ENCODE results near the gene CCDC180.
"Not testable (repeated sequence)": the region's sequence is repeated elsewhere in the genome, so short reads cannot be mapped to it uniquely, and the experiment has no call there.

CCDC180 gene

DNA sequence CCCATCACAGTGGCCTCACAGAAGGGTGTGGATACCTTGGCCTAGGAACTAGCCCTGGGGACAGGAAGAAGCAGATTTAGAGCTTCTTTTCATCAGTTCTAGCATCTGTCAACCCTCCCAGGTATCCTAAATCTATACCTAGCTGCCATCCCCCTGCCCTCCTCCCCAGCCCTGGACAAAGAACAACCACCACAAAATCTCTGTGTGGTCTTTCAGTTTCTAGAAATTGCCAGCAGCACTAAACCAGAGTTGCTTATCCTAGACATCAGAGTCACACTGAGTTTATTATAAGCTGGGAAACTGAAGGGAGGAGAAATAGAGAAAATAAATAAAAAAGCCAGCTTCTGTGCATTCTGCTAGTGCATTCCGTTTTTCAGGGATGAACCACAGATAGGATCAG lies 14.6 kb downstream of the CCDC180 start:
- H3K9me3 ChIP-seq (ENCODE audit: insufficient read depth, low read depth, low read length) = no peaks in the 10 kb centered on the region
- H3K27ac ChIP-seq (ENCODE audit: low read length) = no peak overlapping the region
- H3K4me3 ChIP-seq (ENCODE audit: low read length) = no peak overlapping the region
- no peak overlapping the region for H3K9ac ChIP-seq (ENCODE audit: low read depth, low read length)
- no peaks in the 10 kb centered on the region for H3K4me1 ChIP-seq (ENCODE audit: insufficient read depth, low read length)
- no peaks in the 10 kb centered on the region for H3K27me3 ChIP-seq (ENCODE audit: insufficient read depth, low read length)
- H3K36me3 ChIP-seq (ENCODE audit: insufficient read depth, low read depth, low read length) = no peaks in the 10 kb centered on the region; the same call in 1 of the 2 replicates

- no peaks in the 10 kb centered on the region for H3K27me3 ChIP-seq (ENCODE audit: insufficient read depth, low read length)
- H3K27ac ChIP-seq (ENCODE audit: low read length) = no peak overlapping the region
- no peaks in the 10 kb centered on the region for H3K9me3 ChIP-seq (ENCODE audit: insufficient read depth, low read depth, low read length)
- no peaks in the 10 kb centered on the region; the same call in 1 of the 2 replicates for H3K36me3 ChIP-seq (ENCODE audit: insufficient read depth, low read depth, low read length)
- no peak overlapping the region for H3K4me3 ChIP-seq (ENCODE audit: low read length)
- H3K9ac ChIP-seq (ENCODE audit: low read depth, low read length) = no peak overlapping the region
- H3K4me1 ChIP-seq (ENCODE audit: insufficient read depth, low read length) = no peaks in the 10 kb centered on the region
These were observed 17.5 kb downstream of the CCDC180 start for GRCh38 chr9:97324954-97325353.

- H3K4me3 ChIP-seq (ENCODE audit: low read length) = no peak overlapping the region
- H3K27ac ChIP-seq (ENCODE audit: low read length) = no peak overlapping the region
- no peaks in the 10 kb centered on the region; the same call in 1 of the 2 replicates for H3K9me3 ChIP-seq (ENCODE audit: insufficient read depth, low read depth, low read length)
- no peaks in the 10 kb centered on the region for H3K4me1 ChIP-seq (ENCODE audit: insufficient read depth, low read length)
- no peaks in the 10 kb centered on the region for H3K27me3 ChIP-seq (ENCODE audit: insufficient read depth, low read length)
- H3K36me3 ChIP-seq (ENCODE audit: insufficient read depth, low read depth, low read length) = no peaks in the 10 kb centered on the region; the same call in 1 of the 2 replicates
- H3K9ac ChIP-seq (ENCODE audit: low read depth, low read length) = no peak overlapping the region
These were observed 20.1 kb downstream of the CCDC180 start for GRCh38 chr9:97327562-97327961.

DNA sequence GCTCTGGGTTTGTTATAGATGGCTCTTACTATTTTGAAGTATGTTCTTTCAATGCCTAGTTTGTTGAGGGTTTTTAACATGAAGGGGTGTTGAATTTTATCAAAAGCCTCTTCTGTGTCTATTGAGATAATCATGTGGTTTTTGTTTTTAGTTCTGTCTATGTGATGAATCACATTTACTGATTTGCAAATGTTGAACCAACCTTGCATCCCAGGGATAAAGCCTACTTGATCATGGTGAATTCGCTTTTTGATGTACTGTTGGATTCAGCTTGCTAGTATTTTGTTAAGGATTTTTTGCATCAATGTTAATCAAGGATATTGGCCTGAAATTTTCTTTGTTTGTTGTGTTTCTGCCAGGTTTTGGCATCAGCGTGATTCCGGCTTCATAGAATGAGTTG lies 25.5 kb downstream of the CCDC180 start:
- Histone ChIP-seq H3K9ac (ENCODE audit: low read depth, low read length) (no peak overlapping the region), H3K9me3 (ENCODE audit: insufficient read depth, low read depth, low read length) (no peaks in the 10 kb centered on the region; the same call in 1 of the 2 replicates), H3K4me1 (ENCODE audit: insufficient read depth, low read length) (no peaks in the 10 kb centered on the region), H3K27ac (ENCODE audit: low read length) (no peak overlapping the region), H3K36me3 (ENCODE audit: insufficient read depth, low read depth, low read length) (no peaks in the 10 kb centered on the region), H3K27me3 (ENCODE audit: insufficient read depth, low read length) (no peaks in the 10 kb centered on the region), H3K4me3 (ENCODE audit: low read length) (no peak overlapping the region)

DNA sequence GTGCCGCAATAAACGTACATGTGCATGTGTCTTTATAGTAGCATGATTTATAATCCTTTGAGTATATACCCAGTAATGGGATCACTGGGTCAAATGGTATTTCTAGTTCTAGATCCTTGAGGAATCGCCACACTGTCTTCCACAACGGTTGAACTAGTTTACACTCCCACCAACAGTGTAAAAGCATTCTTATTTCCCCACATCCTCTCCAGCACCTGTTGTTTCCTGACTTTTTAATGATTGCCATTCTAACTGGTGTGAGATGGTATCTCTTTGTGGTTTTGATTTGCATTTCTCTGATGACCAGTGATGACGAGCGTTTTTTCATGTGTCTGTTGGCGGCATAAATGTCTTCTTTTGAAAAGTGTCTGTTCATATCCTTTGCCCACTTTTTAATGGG lies 28.2 kb downstream of the CCDC180 start:
- not testable (repeated sequence) for H3K27ac ChIP-seq (ENCODE audit: low read length); H3K9ac ChIP-seq (ENCODE audit: low read depth, low read length)

GRCh38 chr9:97348871-97349270 lies 41.4 kb downstream of the CCDC180 start:
- Histone ChIP-seq H3K27me3 (ENCODE audit: insufficient read depth, low read length) (no peaks in the 10 kb centered on the region), H3K9ac (ENCODE audit: low read depth, low read length) (no peak overlapping the region), H3K9me3 (ENCODE audit: insufficient read depth, low read depth, low read length) (no peaks in the 10 kb centered on the region), H3K4me1 (ENCODE audit: insufficient read depth, low read length) (no peaks in the 10 kb centered on the region), H3K27ac (ENCODE audit: low read length) (no peak overlapping the region), H3K36me3 (ENCODE audit: insufficient read depth, low read depth, low read length) (no peaks in the 10 kb centered on the region), H3K4me3 (ENCODE audit: low read length) (no peak overlapping the region)

More for the DNA sequence above, 28.2 kb downstream of the CCDC180 start:
- H3K4me1 ChIP-seq (ENCODE audit: insufficient read depth, low read length); H3K4me3 ChIP-seq (ENCODE audit: low read length); H3K36me3 ChIP-seq (ENCODE audit: insufficient read depth, low read depth, low read length); H3K9me3 ChIP-seq (ENCODE audit: insufficient read depth, low read depth, low read length); H3K27me3 ChIP-seq (ENCODE audit: insufficient read depth, low read length): not testable (repeated sequence)

DNA sequence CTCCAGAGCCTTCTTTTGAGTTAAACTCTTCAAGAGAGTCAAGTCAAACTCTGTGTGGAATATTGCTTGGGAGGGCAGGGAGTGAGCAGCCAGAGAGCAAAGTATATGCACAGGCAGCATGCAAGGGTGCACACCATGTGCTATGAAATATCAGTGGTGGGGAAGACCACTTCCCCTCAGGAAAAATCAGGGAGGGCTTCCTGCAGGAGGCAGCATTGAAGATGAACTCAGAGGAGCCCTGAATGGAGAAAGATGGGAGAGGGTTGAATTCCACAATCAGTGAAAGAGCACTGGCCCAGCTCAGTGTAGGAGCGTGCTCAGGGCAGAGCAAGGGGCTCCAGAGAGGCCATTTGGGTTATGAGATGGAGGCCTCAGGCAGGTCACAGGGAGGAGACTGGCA lies 41.9 kb downstream of the CCDC180 start:
- no peak overlapping the region for H3K4me3 ChIP-seq (ENCODE audit: low read length)
- no peaks in the 10 kb centered on the region for H3K36me3 ChIP-seq (ENCODE audit: insufficient read depth, low read depth, low read length)
- H3K9ac ChIP-seq (ENCODE audit: low read depth, low read length) = no peak overlapping the region
- no peaks in the 10 kb centered on the region for H3K9me3 ChIP-seq (ENCODE audit: insufficient read depth, low read depth, low read length)
- no peaks in the 10 kb centered on the region for H3K27me3 ChIP-seq (ENCODE audit: insufficient read depth, low read length)
- H3K27ac ChIP-seq (ENCODE audit: low read length) = no peak overlapping the region
- H3K4me1 ChIP-seq (ENCODE audit: insufficient read depth, low read length) = no peaks in the 10 kb centered on the region

DNA sequence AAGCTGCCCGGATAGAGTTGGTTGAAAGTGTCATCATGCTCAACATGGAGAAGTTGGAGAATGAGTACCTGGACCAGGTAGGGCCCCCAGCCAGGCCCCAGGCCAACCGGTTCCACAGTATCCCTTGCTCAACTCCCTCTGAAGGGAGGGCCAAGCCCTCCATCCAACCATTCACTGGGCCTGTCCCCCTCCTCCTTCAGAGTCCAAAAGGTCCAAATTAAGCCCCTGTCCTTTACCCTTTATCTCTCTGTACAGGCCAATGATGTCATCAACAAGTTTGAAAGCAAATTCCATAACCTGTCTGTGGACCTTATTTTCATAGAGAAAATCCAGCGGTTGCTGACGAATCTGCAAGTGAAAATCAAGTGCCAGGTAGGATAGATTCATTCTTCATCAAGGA lies 47.2 kb downstream of the CCDC180 start:
- no peaks in the 10 kb centered on the region for H3K4me1 ChIP-seq (ENCODE audit: insufficient read depth, low read length)
- no peaks in the 10 kb centered on the region for H3K9me3 ChIP-seq (ENCODE audit: insufficient read depth, low read depth, low read length)
- H3K27ac ChIP-seq (ENCODE audit: low read length) = no peak overlapping the region
- H3K9ac ChIP-seq (ENCODE audit: low read depth, low read length) = no peak overlapping the region
- H3K36me3 ChIP-seq (ENCODE audit: insufficient read depth, low read depth, low read length) = no peaks in the 10 kb centered on the region
- H3K4me3 ChIP-seq (ENCODE audit: low read length) = no peak overlapping the region
- H3K27me3 ChIP-seq (ENCODE audit: insufficient read depth, low read length) = no peaks in the 10 kb centered on the region

DNA sequence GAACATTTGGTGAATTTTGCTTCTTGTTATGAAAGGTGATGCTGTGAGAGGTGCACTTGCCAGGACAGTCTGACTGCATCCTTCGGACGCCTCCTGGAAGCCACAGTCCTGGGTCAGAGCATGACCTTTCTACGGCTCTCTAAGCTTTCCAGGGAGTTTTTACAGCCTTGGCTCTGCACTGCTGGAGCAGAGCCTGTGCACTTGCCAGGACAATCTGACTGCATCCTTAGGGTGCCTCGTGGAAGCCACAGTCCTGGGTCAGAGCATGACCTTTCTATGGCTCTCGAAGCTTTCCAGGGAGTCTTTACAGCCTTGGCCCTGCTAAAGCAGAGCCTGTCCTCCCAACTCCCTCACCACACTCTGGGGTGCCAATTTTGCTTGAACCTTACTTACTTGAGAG lies 49.6 kb downstream of the CCDC180 start:
- Histone ChIP-seq H3K27me3 (ENCODE audit: insufficient read depth, low read length) (no peaks in the 10 kb centered on the region), H3K36me3 (ENCODE audit: insufficient read depth, low read depth, low read length) (no peaks in the 10 kb centered on the region), H3K4me1 (ENCODE audit: insufficient read depth, low read length) (no peaks in the 10 kb centered on the region)

More for the DNA sequence above, 49.6 kb downstream of the CCDC180 start:
- H3K4me3 ChIP-seq (ENCODE audit: low read length) = no peak overlapping the region
- H3K9ac ChIP-seq (ENCODE audit: low read depth, low read length) = no peak overlapping the region
- H3K9me3 ChIP-seq (ENCODE audit: insufficient read depth, low read depth, low read length) = no peaks in the 10 kb centered on the region
- no peak overlapping the region for H3K27ac ChIP-seq (ENCODE audit: low read length)
